ENCODE data around the gene FGD2. TPM values are rescaled to one million over a fixed set of nuclear protein-coding genes. Genes with fewer than 3 reads are reported as not detected.

FGD2 gene
- total RNA-seq, 1 experiment from 2014 or later = 0.44 TPM

DNA sequence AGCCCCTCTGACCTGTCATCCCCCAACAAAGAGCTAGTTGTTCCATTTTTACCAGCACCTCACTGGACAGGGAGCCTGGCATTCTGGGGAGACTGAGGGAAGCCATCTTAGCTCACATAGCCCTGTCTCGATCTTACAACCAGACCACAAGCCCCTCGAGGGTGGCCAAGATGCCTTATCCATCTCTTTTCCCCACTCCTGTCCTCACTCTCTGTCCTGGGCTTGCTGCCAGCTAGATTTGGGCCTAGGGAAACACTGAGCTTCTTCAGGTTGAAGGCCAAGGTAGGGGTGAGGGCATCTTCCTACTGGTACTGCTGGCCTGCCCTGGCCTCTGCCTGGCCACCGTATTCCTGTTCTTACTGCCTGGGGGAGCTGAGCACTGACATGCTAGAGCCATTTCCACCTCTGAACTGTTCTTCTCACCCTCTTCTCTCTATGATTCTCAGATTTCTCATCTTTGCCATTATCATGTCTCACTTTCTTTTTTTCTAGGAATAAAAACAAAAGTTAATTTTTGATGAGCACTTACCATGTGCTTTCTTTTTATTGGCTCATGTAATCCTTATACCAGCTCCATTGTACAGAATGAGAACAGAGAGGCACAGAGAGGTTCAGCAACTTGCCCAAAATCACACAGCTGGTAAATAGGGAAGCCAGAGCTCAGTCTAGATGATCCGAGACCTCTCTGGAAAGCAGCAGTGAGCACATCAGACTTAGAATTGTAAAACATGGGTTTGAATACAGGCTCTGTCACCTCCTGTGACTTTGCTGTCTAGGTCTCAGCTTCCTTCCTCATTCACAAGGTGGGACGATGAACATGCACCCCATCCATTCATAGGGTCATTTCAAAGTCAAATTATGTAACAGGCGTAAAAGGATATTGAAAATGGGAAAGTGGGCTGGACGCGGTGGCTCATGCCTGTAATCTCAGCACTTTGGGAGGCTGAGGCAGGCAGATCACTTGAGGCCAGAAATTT is 28.7 kb downstream of the FGD2 start:
- Histone ChIP-seq H3K9me2 (replicated peaks; ENCODE audit: low read length) (no peaks in the 10 kb centered on the region), H3K4me3 (ENCODE audit: low read length) (no peak overlapping the region), H3K9me3 (ENCODE audit: low read length) (peaks cover 5% of the 10 kb centered on the region; the same call in 1 of the 2 replicates), H3K9ac (ENCODE audit: low read length) (no peak overlapping the region), H3K36me3 (ENCODE audit: low read depth, low read length) (no peaks in the 10 kb centered on the region), H3K4me1 (ENCODE audit: insufficient read depth, low read length) (peaks cover 8% of the 10 kb centered on the region; the same call in 1 of the 2 replicates), H2AFZ (ENCODE audit: low read length) (no peak overlapping the region), H4K20me1 (ENCODE audit: low read length) (no peaks in the 10 kb centered on the region), H3K79me2 (ENCODE audit: low read length) (no peaks in the 10 kb centered on the region), H3K4me2 (ENCODE audit: low read length) (no peak overlapping the region), H3K27ac (ENCODE audit: low read length) (no peak overlapping the region), H3K27me3 (ENCODE audit: low read length) (no peaks in the 10 kb centered on the region), H3F3A (ENCODE audit: low read length, unreplicated experiment) (no peaks in the 10 kb centered on the region)
- CTCF ChIA-PET = interaction anchor here (0.7 kb wide), 1 partner anchor 285 kb away, joined by 5 read pairs; no protein-coding TSS in a partner anchor
- ATAC-seq = no peak
- POLR2A ChIA-PET (ENCODE audit: unreplicated experiment) = no interaction called here
- intact Hi-C loops (cut with micrococcal nuclease) = no loop called here
- no peak for DNase-seq
- BruUV-seq (replicated peaks) = no TSS peak
- no peak for TF ChIP-seq EZH2phosphoT487 (IDR thresholded peaks at IDR 0.05; ENCODE audit: borderline replicate concordance, low read length)
- TF ChIP-seq EZH2 (IDR thresholded peaks at IDR 0.05; ENCODE audit: low read length, unreplicated experiment) = no peak
- TF ChIP-seq, protein P1, sequence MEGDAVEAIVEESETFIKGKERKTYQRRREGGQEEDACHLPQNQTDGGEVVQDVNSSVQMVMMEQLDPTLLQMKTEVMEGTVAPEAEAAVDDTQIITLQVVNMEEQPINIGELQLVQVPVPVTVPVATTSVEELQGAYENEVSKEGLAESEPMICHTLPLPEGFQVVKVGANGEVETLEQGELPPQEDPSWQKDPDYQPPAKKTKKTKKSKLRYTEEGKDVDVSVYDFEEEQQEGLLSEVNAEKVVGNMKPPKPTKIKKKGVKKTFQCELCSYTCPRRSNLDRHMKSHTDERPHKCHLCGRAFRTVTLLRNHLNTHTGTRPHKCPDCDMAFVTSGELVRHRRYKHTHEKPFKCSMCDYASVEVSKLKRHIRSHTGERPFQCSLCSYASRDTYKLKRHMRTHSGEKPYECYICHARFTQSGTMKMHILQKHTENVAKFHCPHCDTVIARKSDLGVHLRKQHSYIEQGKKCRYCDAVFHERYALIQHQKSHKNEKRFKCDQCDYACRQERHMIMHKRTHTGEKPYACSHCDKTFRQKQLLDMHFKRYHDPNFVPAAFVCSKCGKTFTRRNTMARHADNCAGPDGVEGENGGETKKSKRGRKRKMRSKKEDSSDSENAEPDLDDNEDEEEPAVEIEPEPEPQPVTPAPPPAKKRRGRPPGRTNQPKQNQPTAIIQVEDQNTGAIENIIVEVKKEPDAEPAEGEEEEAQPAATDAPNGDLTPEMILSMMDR (conservative IDR thresholded peaks at IDR 0.05; ENCODE audit: low read depth, low read length) = no peak

DNA sequence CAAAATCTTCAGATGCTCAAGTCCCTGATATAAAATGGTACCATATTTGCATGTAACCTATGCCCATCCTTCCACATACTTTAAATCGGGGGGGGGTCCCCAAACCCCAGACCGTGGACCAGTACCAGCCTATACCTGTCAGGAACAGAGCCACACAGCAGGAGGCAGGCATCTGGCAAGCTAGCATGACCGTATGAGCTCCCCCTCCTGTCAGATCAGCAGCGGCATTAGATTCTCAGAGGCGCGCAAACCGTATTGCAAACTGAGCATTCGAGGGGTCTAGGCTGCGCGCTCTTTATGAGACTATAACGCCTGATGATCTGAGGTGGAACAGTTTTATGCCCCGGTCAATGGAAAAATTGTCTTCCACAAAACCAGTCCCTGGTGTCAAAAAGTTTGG is 30.7 kb downstream of the FGD2 start:
- H3K4me2 ChIP-seq (ENCODE audit: low read length) = no peak overlapping the region
- CTCF ChIA-PET = interaction anchor here (0.7 kb wide), 2 partner anchors 162 to 187 kb away, joined by 3 to 5 read pairs; no protein-coding TSS in a partner anchor
- no TSS peak for BruUV-seq (replicated peaks)
- ATAC-seq (no peak), DNase-seq (no peak)
- H3K4me1 ChIP-seq (ENCODE audit: insufficient read depth, low read length) = 0 out of 2 replicates have a peak, but pooled peaks cover 3% of the 10 kb centered on the region
- H3F3A ChIP-seq (ENCODE audit: low read length, unreplicated experiment) = no peaks in the 10 kb centered on the region
- POLR2A ChIA-PET (ENCODE audit: unreplicated experiment) = no interaction called here
- H3K9ac ChIP-seq (ENCODE audit: low read length) = no peak overlapping the region
- no peak overlapping the region for H3K27ac ChIP-seq (ENCODE audit: low read length)
- H3K27me3 ChIP-seq (ENCODE audit: low read length) = no peaks in the 10 kb centered on the region
- no peaks in the 10 kb centered on the region for H4K20me1 ChIP-seq (ENCODE audit: low read length)
- TF ChIP-seq EZH2 (IDR thresholded peaks at IDR 0.05; ENCODE audit: low read length, unreplicated experiment) = no peak
- TF ChIP-seq, protein P1 (conservative IDR thresholded peaks at IDR 0.05; ENCODE audit: low read depth, low read length) = no peak
- no peak for TF ChIP-seq EZH2phosphoT487 (IDR thresholded peaks at IDR 0.05; ENCODE audit: borderline replicate concordance, low read length)
- no peaks in the 10 kb centered on the region for H3K9me3 ChIP-seq (ENCODE audit: low read length)
- H3K36me3 ChIP-seq (ENCODE audit: low read depth, low read length) = no peaks in the 10 kb centered on the region
- no peaks in the 10 kb centered on the region for H3K9me2 ChIP-seq (replicated peaks; ENCODE audit: low read length)
- H3K4me3 ChIP-seq (ENCODE audit: low read length) = no peak overlapping the region
- no peaks in the 10 kb centered on the region for H3K79me2 ChIP-seq (ENCODE audit: low read length)
- intact Hi-C loops (cut with micrococcal nuclease) = no loop called here
- H2AFZ ChIP-seq (ENCODE audit: low read length) = no peak overlapping the region
